GM19239 (cell line): Measurements from ENCODE around the gene MYMK.

Experiments
- DNase-seq: peaks from one replicate; pipeline ENCODE4 v3.0.0; 2011; ENCODE audit warnings: low spot score; ENCODE audit not compliant: insufficient read length
- FAIRE-seq: peaks from 2 replicates; lab custom pipeline; 2011; peaks lifted over from hg19 to GRCh38; lab: Jason Lieb, UNC

The MYMK gene

DNA sequence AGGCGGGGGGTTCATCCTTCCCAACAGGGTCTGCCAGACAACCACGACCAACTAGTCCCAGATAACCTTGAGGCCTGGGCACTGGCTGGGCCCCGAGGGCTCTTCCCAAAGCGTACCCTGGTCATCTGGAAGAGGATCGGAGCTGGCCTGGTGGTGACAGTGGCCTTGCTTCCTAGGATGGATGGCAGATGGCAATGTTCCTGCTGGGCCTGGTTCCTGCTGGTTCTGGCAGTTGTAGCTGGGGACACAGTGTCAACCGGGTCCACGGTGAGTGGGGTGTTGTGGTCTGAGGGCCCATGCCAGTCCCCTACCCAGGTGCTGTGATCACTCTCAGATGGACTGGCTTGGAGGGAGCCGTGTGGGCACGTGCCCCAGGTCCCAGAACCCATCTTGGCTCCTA lies 11.8 kb upstream of the MYMK start:
- FAIRE-seq (no peak), DNase-seq (no peak)

DNA sequence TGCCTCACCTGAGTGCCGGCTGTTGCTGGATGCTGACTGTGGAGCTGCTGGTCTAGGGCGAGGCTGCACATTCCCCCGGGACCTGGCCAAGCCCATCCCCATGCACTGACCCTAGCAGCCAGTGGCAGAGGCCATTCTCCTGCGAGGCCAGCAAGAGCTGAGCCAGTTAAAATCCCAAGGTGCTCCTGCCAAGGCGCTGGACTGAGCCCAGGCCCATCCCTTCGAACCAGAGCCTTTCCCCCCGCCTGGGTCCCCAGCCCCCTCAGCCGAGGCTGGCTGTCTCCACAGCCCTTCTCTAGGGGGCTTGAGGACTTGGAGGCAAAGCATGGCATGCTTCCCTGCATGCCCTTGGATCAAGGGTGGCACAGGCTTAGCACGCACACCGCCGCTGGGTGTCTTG lies 11.3 kb upstream of the MYMK start:
- DNase-seq (no peak), FAIRE-seq (no peak)

DNA sequence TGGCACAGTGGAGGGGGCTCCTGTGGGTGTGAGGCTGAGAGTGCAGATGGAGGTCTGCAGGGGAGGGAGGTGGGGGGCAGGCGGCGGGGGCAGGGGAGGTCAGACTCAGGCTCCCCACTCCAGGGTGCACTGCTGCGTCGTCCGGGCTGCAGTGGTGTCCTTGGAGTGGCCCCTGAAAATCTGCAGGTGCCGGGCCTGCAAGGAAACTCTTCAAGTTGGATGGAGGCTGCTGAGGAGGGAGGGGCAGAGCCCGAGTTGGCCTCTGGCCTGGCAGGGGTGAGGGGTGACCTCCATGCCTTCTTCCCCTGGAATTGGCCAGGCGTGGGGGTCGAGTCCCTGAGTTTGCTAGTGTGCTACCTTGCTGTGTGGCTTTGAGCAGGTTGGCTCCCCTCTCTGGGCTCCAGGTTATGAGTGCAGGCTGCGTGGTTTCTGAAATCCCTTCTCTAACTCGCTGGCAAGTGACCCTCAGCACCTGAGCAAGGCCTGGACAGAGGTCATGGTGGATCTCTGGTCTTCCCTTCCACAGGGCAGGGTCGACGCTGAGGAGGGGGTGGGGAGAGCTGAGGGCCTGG lies 10.6 kb upstream of the MYMK start:
- FAIRE-seq: no peak
- DNase-seq: no peak

DNA sequence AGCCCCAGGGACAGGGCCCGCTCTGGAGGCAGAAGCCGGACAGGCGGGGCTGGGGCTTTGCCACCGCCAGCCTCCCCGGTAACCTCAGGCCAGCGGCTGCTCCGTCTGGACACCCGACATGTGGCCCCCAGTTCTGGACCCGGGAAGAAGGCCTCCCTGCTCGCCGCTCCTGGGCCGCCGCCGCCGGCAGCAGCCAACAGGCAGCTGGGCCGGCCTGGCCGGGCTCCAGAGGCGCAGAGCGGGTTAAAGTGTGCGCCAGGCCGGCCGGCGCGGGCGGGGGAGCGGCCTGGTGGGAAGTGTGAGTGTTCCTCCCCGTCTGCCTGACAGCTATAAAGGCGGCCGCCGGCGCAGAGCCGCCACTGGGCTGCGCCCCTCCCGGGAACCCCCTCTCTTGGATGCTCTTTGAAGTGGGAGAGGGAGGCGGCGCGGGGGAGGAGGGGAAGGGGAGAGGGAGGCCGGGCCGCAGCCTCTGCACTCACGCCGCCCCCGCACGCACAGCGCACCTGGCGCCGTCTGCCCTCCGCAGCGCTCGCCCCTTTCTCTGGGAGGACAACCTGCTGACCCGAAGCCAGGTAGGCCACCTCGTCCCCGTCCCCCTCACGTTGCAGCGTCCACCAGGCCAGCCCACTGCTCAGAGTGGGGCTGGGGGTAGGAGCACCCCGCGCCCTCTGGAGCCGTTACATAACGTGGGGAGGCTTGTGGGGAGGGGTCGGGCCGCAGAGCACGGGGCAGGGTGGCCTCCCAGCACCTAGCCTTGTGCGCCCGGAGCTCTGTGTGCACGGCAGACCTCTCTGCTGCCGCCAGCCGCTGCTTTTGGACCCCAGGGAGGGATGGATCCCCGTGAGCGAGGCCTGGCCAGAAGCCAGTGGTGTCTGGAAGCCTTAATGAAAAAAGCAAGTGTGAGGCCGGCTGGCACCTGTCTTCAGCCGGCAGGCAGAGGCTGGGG lies 9.9 kb upstream of the MYMK start, which contains the start of gene ADAMTSL2:
Gene ADAMTSL2, plus strand, starts transcription at position 359 of the 946 bp plus-strand sequence. CDS start 2,009 bp downstream, outside the sequence.
- FAIRE-seq: no peak
- no peak for DNase-seq

DNA sequence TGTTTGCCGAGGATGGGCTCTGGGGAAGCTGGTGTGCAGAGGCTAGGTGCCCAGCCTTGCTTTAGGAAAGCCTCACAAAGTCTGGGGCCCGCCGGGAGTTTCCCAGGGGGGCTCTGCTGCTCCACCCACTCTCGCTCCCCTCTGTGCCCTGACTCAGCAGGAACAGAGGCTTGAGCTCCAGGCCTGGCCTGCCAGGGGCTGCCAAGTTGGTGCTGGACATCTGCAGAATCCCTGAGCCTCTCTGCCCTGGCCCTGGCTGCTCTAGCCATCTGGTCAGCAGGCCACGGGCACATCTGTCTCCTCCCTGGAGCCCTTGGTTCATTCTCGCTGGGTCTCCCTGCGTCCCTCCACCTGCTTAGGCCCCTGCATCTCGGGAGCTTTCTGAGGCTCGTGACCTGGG lies 9.1 kb upstream of the MYMK start:
- DNase-seq: no peak
- FAIRE-seq: no peak

DNA sequence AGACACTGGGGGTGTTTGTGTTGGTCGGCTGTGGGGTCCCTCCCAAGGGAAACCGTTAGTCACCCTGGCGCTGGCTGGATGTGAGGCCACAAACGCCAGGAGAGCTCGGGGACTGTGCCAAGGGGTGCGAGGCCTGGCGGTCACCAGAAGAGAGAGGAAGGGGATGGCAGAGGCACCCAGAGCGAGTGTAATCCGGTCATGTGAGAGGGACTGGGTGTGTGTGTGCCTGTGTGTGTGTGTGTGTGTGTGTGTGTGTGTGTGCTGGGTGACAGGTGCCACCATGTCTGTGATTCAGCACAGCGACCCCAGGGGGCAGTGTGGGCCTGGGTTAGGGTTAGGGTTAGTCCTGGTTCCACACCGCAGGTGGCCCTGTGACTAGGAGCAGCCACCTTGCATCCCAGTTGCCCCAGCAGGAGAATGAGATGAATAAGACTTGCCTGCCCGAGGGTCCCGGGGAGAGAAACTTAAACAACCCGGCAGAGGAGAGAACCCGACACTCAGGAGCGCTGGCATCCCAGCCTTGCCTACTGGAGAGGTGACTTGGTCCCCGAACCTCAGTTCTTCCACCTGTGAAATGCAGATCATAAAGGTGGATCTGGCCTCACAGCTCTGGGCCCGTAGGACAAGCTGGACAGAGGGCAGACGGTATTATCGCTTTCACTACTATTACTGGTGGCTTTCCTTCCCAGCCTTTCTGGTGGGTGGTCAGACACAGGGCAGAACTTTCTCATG lies 8.3 kb upstream of the MYMK start:
- DNase-seq (peak; percentile 59), FAIRE-seq (peak; percentile 60)

DNA sequence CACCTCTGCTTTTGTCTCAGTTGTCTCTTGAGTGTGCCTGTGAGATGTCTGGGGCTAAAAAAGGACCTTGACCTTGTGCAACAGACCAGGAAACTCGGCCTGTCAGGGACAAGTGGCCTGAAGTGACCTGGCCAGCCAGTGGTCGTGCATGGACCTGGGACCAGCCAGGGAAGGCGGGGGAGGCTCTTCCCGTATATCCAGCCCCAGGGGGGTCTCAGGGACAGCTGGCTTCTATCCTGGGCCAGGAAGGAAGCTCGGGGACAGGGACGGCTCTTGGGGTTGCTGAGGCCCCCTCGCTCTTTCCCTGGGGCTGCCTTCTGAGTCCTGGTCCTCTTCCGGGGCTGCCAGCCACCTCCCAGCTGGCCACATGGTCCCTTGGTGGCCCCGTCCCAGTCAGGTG lies 6.5 kb upstream of the MYMK start:
- DNase-seq (no peak), FAIRE-seq (no peak)

DNA sequence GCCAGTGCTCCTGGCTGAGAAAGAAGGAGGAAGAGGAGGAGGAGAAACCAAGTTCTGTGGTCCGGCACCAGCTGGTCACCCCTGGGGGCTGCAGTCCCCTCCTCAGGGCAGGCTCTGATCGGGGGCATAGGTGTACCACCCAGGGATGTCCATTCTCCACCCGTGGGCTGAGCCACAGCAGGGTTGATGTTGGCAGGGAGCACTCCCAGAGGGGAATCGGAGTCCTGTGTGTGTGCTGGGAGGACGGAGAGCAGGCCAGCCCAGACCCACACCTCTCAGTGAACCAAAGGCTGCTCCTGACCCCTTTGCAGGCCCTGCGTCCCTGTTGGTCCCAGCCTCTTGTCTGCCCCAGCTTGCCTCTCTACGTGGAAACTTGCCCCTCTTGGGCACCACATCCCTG lies 5.1 kb upstream of the MYMK start:
- DNase-seq: no peak
- FAIRE-seq: no peak

DNA sequence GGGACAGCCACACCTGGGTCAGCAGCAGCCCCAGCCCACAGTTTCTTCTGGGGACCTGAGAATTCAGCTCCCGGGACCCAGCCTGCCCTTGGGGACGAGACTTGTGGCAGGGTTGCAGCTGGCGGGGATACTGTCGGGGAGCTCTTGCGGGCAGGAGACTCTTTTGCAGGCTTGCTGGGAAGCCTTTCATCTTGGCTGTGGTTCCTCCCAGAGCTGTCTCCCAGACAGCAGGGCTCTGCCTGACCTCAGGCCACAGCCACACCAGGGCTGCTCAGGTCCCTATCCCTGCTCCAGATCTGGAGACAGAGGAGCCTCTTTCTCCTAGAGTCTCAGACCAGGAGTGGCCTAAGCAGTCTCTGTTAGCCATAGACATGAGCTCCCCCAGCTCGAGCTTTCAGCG lies 4.7 kb upstream of the MYMK start:
- no peak for DNase-seq
- no peak for FAIRE-seq

DNA sequence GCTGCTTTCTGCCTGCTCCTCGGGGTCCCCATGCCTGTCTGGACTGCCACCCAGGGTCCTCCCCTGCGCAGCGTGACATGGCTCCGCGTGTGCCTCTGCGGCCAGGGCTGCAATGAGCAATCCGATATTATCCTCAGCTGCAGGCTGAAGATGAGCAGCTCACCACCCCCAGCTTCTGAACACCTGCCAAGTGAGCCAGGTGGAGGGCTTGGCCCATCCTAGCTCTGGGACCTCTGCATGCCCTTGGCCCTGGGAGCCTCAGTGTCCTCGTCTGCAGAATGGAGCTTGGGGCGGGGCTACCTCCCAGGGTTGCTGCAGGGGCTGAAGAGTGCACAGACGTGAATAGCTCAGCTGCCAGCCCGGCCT lies 4.1 kb upstream of the MYMK start:
- no peak for DNase-seq
- no peak for FAIRE-seq

DNA sequence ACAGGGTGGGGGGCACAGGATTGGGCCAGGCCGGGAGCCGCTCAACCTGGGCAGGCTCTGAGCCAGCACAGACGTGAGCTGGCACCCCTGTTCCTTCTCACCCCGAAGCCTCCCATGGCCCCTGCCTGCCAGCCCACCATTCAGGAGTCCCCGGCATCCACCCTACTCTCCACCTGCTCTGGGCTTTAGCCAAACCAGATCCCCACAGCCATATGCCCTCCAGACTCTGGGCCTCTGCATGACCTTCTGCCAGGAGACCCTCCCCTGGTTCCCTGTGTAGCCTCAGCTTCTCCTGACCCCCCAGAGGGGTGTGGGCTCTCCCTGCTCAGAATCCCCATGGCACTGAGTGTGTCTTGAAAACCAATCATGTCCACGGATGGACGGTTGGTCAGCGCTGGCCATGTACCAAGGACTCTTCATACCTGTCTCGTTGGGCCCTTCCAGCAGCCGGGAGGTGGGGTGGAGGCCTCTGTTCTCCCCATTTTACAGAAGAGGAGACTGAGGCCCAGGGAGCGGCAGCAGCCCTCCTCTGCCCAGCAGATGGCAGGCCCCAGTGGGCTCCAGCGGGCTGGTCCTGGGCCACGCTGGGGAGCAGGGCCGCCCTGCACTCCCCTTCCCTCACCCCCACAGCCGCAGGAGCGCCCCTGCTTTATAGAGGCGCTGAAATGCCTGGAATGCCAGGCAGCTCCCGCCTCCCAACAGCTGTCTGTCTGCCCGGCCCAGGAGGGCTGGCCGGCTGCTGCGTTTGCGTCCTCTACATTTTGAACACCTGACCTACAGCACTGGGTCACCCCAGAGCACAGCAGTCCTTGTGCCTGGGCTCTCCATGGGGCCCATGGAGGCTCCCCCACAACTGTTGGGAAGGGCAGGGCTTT lies 3.5 kb upstream of the MYMK start:
- FAIRE-seq: no peak
- DNase-seq: no peak

DNA sequence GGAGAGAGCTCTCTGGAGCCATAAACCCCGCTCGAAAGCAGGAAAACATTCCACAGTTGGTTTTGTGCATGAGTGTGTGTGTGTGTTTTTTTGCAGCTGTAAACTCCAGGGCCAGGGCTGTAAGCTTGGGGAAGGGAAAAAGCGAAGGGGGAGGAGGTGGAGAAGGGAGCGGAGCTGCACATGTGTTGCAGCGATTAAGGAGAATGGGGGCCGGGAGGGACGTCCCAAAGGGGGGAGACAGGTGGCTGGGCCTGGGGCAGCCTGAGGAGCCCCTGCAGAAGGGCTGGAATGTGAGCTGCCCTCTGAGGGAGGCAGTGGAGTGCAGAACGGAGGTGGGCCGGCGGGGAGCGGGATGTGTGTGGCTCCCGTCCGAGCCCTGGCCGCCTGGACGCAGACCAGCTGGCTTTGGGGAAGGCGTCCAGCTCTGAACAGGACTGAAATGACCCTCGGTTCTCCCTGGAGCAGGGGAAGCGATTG lies 2.7 kb upstream of the MYMK start:
- FAIRE-seq: no peak
- DNase-seq: no peak

DNA sequence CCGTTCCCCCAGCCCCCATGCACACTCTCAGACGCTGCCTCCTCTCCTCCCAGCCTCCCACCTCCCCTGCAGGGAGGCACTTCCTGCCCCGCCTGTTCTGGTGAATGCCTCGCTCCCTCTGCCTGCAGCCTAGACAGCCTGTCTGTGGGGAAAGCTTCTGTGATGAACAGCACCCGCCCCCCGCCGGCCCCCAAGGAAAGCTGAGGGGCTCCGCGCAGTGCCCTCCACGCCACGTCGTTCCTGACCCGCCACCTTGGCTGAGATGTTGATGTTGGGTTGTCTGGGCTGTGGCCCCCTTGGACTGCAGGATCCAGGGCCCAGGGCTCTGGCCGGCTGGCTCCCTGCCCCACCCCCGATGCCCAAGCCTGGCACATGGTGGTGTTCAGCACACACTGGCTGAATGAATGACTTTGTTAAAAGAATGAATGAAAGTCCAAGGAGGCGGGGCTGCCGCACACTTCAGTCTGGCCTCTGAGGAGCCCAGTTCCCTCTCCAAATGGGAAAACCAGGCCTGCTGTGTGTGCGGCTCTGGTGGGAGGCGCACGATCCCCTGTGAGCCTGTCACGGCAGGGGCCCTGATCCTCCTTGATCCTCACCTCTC lies 2.1 kb upstream of the MYMK start:
- no peak for DNase-seq
- no peak for FAIRE-seq

DNA sequence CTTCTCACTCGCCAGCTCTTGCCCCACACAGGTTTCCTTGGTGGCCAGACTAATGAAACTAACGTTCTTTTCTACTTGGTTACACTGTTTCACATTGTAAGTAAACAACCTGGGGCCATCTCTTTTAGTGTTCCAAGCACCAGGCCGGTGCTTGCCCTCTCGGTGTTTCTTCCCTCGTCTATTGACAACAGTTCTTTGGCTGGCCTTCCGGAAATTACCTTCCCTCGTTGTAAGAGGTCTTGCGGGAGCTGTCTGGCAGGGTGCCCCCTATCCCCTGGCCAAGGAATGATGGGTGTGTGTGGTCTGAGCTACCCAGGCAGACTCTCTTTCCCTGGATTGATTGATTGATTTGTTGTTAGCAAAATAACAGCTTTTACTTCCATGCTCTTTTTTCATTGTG lies 918 bp upstream of the MYMK start:
- no peak for FAIRE-seq

DNA sequence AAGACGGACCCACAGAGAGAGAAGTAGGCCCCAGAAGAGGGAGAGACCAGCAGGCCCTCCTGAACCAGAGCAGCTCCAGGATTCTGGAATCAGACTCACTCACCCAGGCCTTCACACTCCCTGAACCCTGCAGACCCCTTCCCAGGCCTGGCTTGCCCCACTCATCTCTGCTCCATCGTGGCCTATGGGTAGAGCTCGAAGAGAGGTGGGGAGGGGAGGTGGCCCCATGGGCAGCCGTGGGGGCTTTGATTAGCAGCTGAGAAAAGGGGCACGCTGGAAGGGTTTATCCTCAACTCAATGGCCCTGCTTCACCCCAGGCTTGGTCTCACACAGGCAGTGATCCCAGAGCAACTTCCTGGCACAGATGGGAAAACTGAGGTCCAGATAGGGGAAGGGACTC lies 613 bp downstream of the MYMK start:
- DNase-seq (no peak), FAIRE-seq (no peak)

More for the DNA sequence above, 918 bp upstream of the MYMK start:
- no peak for DNase-seq

DNA sequence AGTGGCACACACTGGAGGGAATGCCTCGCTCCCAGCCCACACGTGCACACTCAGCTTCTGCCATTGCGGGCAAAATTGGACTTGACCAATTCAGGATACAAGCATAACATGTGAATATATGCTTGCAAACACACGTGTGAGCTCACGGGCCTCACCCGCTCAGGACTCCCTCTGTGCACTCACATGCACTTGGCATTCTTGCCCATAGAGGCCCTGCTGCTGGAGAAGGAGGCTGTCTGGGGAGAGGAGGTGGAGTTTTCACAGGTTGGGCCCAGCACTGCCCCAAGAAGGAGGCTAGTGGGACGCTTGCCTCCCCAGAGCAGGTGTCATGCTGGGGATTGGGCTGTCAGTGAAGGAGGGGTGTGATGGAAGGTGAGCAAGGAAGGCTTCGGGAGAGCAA lies 1.7 kb downstream of the MYMK start:
- FAIRE-seq: no peak
- no peak for DNase-seq

DNA sequence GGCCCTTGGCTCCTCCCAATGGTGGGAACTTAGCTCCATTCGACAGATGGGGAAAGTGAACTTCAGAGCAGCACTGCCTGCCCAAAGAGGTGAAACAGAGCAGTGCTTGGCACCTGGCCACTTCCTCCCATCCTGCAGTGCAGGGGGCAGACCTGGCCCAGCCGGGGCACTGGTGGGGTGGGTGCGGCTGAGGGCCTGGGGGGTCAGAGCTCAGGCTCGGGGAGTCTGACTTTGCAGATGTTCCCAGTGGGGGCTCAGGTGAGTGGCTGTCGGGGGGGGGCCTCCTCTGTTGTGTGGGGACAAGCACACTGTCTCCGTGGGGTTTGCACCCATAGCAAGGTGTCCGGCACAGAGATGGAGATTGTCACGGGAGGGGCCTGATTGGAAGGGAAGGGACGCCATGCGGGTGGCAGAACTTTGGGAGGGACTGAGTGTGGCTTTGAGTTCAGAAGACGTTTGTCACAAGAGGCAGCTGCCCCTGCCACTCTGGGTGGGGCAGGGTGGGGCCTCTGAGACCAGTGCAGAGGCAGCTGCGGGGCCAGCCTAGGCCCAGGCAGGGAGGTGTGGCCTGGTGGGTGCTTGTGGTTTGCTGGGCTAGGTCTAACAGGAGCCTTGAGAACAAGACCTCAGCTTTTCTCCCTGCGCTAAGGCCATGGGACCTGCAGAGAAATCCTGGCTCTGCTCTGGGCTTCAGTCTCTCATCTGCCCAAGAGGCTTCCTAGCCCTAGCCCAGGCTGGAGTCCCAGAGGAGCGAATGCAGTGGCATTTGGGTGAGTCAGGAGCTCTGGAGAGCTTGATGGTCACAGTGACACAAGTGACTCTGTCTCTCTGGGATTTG lies 2.5 kb downstream of the MYMK start:
- DNase-seq (no peak), FAIRE-seq (no peak)

DNA sequence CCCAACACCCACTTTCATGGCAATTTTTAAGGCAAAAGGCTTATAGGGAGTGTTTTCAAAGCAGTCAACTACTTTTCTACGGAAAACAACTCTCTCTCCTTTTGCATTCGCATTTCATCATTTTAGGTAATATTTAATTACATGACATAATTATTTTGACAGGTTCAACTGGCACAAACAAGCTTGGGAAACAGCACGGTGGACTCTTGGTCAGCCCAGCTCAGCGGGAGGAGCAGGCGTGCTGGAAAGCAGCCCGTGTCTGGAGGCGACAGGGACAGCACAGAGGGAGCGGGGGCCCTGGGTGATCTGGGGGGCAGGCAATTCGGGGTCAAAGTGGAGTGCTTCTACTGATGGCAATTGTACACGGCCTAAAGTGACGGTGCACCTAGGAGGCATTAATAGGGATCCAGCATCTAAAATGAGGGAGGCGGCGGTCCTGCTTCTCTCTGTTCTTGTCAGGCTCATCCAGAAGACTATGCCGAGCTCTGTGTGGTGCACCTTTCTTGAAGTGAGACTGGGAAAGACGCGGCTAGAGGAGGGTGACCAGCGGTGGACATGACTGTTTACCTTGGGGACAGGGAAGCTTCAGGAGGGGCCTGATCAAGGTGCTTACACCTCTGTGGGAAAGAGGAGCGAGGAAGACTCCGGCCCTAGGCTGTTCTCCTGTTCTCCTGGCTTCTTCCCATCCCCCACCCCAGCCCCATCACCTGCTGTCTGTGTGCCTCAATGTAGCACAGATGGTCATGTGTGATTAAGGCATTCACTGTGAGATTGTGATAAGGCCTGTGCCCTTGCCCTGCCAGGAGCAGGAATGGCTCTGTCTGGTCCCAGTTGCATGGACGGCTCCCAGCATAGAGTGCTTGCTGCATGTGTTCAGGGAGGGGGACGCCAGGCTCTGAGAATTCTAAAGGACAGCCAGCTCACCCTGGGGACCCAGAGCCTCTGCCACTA lies 3.4 kb downstream of the MYMK start:
- no peak for DNase-seq
- FAIRE-seq: no peak
